Measurements from ENCODE around the gene NSL1.

Gene NSL1

DNA sequence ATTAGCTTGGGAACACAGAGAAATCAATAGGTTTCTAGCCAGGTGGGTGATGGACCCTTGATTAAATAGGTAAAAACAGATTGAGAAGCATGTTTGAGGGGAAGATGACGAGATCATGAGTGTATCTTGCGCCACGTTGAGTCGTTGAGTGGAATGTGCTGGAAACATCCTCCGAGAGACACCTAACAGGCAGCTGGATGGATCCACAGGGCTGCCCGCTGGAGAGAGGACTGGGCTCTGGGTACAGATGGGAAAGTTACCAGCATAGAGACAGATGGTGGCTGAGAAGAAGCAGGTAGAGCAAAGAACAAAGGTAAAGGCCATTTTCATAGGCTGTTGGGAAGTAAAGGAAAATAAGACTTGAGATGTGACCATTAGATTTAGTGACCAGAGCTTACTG is 107.5 kb downstream of the NSL1 start:
- H3K9ac ChIP-seq (ENCODE audit: low read length): no peak overlapping the region
- H3K4me1 ChIP-seq (ENCODE audit: control insufficient read depth, insufficient read depth, low read length): no peaks in the 10 kb centered on the region
- H3K36me3 ChIP-seq (ENCODE audit: control insufficient read depth, insufficient read depth, low read length): no peaks in the 10 kb centered on the region
- H3K27me3 ChIP-seq (ENCODE audit: control insufficient read depth, insufficient read depth, low read length): no peaks in the 10 kb centered on the region
- H3K4me3 ChIP-seq (ENCODE audit: low read length): no peak overlapping the region
- no peak overlapping the region for H3K27ac ChIP-seq (ENCODE audit: low read depth, low read length)

GRCh38 chr1:212683357-212683722 is 108.2 kb downstream of the NSL1 start:
- Histone ChIP-seq H3K27ac (ENCODE audit: low read depth, low read length) (no peak overlapping the region), H3K4me1 (ENCODE audit: control insufficient read depth, insufficient read depth, low read length) (no peaks in the 10 kb centered on the region), H3K27me3 (ENCODE audit: control insufficient read depth, insufficient read depth, low read length) (no peaks in the 10 kb centered on the region), H3K9ac (ENCODE audit: low read length) (no peak overlapping the region), H3K4me3 (ENCODE audit: low read length) (no peak overlapping the region), H3K36me3 (ENCODE audit: control insufficient read depth, insufficient read depth, low read length) (no peaks in the 10 kb centered on the region)

DNA sequence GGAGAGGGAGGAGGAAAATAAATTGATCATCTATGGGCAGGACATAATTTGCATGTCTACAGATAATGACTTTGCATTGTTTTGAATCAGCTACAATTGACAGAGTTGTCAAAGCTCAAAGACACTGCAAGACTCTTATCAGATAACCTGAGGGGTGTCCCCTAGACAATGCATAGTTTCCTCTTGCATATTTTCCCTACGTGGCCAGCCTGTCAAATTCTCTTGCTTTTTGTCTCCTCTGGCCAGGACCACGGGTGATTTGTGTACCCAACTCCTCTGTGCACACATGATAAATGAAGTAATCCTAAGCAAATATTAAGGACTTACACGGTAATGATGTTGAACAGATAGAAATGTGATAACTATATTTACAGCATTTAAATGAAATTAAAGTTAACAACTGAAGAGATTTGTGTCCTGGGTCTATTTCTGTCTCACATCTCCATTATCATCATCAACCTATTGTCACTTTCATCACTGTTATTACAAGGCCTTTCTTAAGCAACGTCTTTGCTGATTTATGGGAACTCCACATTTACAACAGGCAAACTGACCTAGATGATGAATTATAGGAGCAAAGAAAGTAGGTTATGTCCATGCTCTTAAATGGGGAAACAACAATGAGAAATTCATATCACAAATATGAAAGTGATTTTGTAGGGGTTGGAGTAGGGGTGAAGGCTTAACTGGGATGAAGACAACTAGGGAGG is 110.7 kb downstream of the NSL1 start:
- H3K4me3 ChIP-seq (ENCODE audit: low read length): no peak overlapping the region
- no peaks in the 10 kb centered on the region for H3K36me3 ChIP-seq (ENCODE audit: control insufficient read depth, insufficient read depth, low read length)
- H3K9ac ChIP-seq (ENCODE audit: low read length): no peak overlapping the region
- no peak overlapping the region for H3K27ac ChIP-seq (ENCODE audit: low read depth, low read length)
- no peaks in the 10 kb centered on the region for H3K4me1 ChIP-seq (ENCODE audit: control insufficient read depth, insufficient read depth, low read length)
- H3K27me3 ChIP-seq (ENCODE audit: control insufficient read depth, insufficient read depth, low read length): no peaks in the 10 kb centered on the region

GRCh38 chr1:212678456-212679410 is 112.8 kb downstream of the NSL1 start:
- H3K4me1 ChIP-seq (ENCODE audit: control insufficient read depth, insufficient read depth, low read length): no peaks in the 10 kb centered on the region
- no peak overlapping the region for H3K4me3 ChIP-seq (ENCODE audit: low read length)
- H3K27ac ChIP-seq (ENCODE audit: low read depth, low read length): no peak overlapping the region
- no peaks in the 10 kb centered on the region for H3K27me3 ChIP-seq (ENCODE audit: control insufficient read depth, insufficient read depth, low read length)
- H3K36me3 ChIP-seq (ENCODE audit: control insufficient read depth, insufficient read depth, low read length): no peaks in the 10 kb centered on the region
- H3K9ac ChIP-seq (ENCODE audit: low read length): no peak overlapping the region

DNA sequence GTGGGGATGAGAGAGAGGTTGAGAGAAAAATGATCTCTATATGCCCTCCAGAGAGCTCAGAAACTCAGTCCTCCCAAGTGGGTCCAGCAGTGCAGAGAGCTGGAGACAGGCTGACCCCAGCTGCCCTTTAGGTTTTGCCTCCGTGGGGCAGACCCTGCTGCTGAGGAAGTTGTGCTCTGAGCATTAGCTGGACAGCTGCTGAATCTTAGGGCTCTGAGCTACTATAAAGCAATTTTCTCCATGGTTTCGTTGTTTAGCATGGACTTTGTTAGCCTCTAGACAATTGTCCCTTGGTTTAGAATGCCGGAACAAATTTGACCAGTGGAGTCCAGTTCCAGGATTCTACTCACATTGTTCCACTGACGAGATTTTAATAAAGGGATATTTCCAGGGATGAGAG is 114.0 kb downstream of the NSL1 start:
- H3K27ac ChIP-seq (ENCODE audit: low read depth, low read length): no peak overlapping the region

DNA sequence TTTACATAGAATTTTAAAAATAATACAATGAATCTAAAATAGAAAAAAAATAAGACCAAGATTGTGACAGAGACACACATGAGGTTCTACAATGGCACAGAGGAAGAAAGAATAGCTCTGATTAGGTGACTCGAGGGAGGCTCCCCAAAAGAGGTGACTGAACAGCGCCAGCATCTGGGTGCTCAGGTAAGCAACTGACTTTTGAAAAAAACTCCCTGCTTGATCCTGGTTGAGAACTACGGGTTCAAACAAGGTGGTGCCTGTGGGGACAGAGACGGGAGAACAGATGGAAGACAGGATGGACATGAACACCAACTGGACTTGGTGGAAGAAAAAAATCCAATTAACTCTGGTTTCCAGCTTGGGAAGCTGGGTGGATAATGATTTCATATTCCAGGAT is 114.4 kb downstream of the NSL1 start:
- Histone ChIP-seq H3K9ac (ENCODE audit: low read length) (no peak overlapping the region), H3K4me1 (ENCODE audit: control insufficient read depth, insufficient read depth, low read length) (no peaks in the 10 kb centered on the region), H3K36me3 (ENCODE audit: control insufficient read depth, insufficient read depth, low read length) (no peaks in the 10 kb centered on the region), H3K27ac (ENCODE audit: low read depth, low read length) (no peak overlapping the region), H3K4me3 (ENCODE audit: low read length) (no peak overlapping the region), H3K27me3 (ENCODE audit: control insufficient read depth, insufficient read depth, low read length) (no peaks in the 10 kb centered on the region)

More for the DNA sequence above, 114.0 kb downstream of the NSL1 start:
- Histone ChIP-seq H3K4me1 (ENCODE audit: control insufficient read depth, insufficient read depth, low read length) (no peaks in the 10 kb centered on the region), H3K9ac (ENCODE audit: low read length) (no peak overlapping the region), H3K27me3 (ENCODE audit: control insufficient read depth, insufficient read depth, low read length) (no peaks in the 10 kb centered on the region), H3K36me3 (ENCODE audit: control insufficient read depth, insufficient read depth, low read length) (no peaks in the 10 kb centered on the region), H3K4me3 (ENCODE audit: low read length) (no peak overlapping the region)

Measured in rectal smooth muscle tissue (tissue), 1 donor.